Spleen (tissue), 7 donors: ENCODE data around the gene SLC2A14.

Experiments
- CTCF ChIP-seq, 11 experiments: fragments of 200-600 bp in 7 of 11; fragments of 450-650 bp in 4 of 11; sonication (generic) in 4 of 11; IDR thresholded peaks in 8 of 11; conservative IDR thresholded peaks in 3 of 11; 1 replicate in 7 of 11; 2 replicates in 4 of 11; pipeline versions ENCODE4 v1.4.0 to v1.8.0; 2016 to 2021; ENCODE audit warnings: antibody characterized with exemption in 11 of 11, inconsistent platforms in 4 of 11, mild to moderate bottlenecking in 1 of 11
- POLR2A ChIP-seq, 3 donors: fragments of 450-650 bp; IDR thresholded peaks; one replicate each; pipeline ENCODE4 v1.5.1; 2017; ENCODE audit warnings: antibody characterized with exemption in 3 of 3, mild to moderate bottlenecking in 1 of 3
- POLR2AphosphoS5 ChIP-seq, 3 donors: sonication (generic); formaldehyde crosslinking; IDR thresholded peaks; one replicate each; pipeline ENCODE4 v1.5.1; 2017; ENCODE audit warnings: antibody characterized with exemption in 3 of 3
- donor health status: DM: no; HTN: no; CAD: no; lungs with moderate emphysema.
- donor health status: DM: no; HTN: no; CAD: no.
- donor health status: DM: no; HTN: no; CAD: no.

GRCh38 chr12:7872566-7873319 is at the start of gene SLC2A14:
- TF ChIP-seq POLR2A (IDR thresholded peaks at IDR 0.05) (no peak), CTCF (IDR thresholded peaks at IDR 0.05 in 8 of 11, conservative IDR thresholded peaks at IDR 0.05 in 3 of 11) (no peak), POLR2AphosphoS5 (IDR thresholded peaks at IDR 0.05) (no peak)
